Progenitor cell of endocrine pancreas (in vitro differentiated cells): Measurements from ENCODE around the gene UGCG. TPM values are rescaled to one million over a fixed set of nuclear protein-coding genes. Genes with fewer than 3 reads are reported as not detected.
A peak's percentile ranks its signal among the peaks of the same experiment; 100 is the strongest.

Experiments
- DNase-seq: peaks from one replicate; pipeline ENCODE4 v3.0.0; 2021; ENCODE audit warnings: low spot score; ENCODE audit not compliant: unreplicated experiment
- H3K27ac Mint-ChIP-seq: 2 replicates; pipeline ENCODE4 v1.8.0; 2021; ENCODE audit warnings: mild to moderate bottlenecking, moderate library complexity, mixed read lengths
- H3K27me3 Mint-ChIP-seq: 2 replicates; pipeline ENCODE4 v1.8.0; 2021; ENCODE audit warnings: mixed read lengths
- H3K36me3 Mint-ChIP-seq: 2 replicates; pipeline ENCODE4 v1.8.0; 2022; ENCODE audit warnings: mixed read lengths; ENCODE audit not compliant: insufficient read depth
- H3K4me1 Mint-ChIP-seq: 2 replicates; pipeline ENCODE4 v1.8.0; 2021; ENCODE audit warnings: low read depth, mixed read lengths
- H3K4me3 Mint-ChIP-seq: 2 replicates; pipeline ENCODE4 v1.8.0; 2021; ENCODE audit warnings: low read depth, mild to moderate bottlenecking, moderate library complexity, mixed read lengths
- H3K9me3 Mint-ChIP-seq: 2 replicates; pipeline ENCODE4 v1.8.0; 2021; ENCODE audit warnings: low read depth, mixed read lengths
- total RNA-seq: library from RNA; stranded (reverse); gene quantifications from 2 replicates; pipeline ENCODE4 v1.2.1, GENCODE V29; 2021
- TF ChIP-seq, protein P1 (sequence below): fragments of 200-600 bp; sonication (generic); IDR thresholded peaks from one replicate; pipeline ENCODE4 v1.5.0; 2021; ENCODE audit warnings: antibody characterized with exemption, mild to moderate bottlenecking; ENCODE audit not compliant: unreplicated experiment

UGCG gene
- total RNA-seq, 1 donor from 2014 or later = 26.8 TPM

DNA sequence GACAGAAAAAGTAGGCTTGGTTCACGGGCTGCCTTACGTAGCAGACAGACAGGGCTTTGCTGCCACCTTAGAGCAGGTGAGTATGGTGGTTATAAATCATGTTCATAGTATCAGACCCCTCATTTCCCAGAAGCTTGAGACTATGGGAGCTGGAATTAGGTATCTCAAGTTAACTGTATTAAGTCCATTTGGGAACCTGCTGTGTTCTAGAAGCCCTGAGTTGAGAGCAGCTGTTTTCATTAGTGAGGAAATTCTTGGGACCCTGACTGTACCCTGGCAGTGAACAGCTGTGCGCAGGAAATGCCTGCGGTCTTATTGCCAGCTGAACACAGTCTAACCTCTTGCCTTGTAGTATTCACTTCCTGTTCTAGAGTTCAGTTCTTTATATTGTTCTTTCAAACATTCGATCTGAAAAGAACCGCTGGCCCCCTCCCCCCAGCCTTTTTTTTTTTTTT lies 29.8 kb downstream of the UGCG start:
- no peak overlapping the region for H3K4me3 Mint-ChIP-seq
- H3K36me3 Mint-ChIP-seq = peaks cover 18% of the 10 kb centered on the region
- no peaks in the 10 kb centered on the region for H3K4me1 Mint-ChIP-seq
- TF ChIP-seq, protein P1, sequence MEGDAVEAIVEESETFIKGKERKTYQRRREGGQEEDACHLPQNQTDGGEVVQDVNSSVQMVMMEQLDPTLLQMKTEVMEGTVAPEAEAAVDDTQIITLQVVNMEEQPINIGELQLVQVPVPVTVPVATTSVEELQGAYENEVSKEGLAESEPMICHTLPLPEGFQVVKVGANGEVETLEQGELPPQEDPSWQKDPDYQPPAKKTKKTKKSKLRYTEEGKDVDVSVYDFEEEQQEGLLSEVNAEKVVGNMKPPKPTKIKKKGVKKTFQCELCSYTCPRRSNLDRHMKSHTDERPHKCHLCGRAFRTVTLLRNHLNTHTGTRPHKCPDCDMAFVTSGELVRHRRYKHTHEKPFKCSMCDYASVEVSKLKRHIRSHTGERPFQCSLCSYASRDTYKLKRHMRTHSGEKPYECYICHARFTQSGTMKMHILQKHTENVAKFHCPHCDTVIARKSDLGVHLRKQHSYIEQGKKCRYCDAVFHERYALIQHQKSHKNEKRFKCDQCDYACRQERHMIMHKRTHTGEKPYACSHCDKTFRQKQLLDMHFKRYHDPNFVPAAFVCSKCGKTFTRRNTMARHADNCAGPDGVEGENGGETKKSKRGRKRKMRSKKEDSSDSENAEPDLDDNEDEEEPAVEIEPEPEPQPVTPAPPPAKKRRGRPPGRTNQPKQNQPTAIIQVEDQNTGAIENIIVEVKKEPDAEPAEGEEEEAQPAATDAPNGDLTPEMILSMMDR = no peak
- no peaks in the 10 kb centered on the region for H3K9me3 Mint-ChIP-seq
- no peaks in the 10 kb centered on the region for H3K27me3 Mint-ChIP-seq
- no peak overlapping the region for H3K27ac Mint-ChIP-seq
- DNase-seq = no peak

DNA sequence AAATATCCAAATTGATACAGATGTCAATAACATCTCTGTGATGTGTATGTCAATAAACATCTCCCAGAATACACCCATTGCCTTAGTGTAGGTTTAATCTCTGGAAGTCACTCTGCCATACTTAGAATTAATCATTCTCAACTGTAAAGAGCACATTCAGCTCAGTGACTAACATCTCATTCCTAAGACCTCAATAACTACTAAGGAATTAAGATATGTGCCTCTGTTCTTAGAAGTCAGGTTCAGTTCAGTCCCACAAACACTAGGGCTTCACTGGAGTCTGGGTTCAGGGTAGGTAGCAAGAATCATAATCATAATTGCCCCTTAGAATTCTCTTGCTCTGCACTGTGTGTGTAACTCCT lies 31.7 kb downstream of the UGCG start:
- no peaks in the 10 kb centered on the region for H3K9me3 Mint-ChIP-seq
- no peak overlapping the region for H3K4me3 Mint-ChIP-seq
- H3K27me3 Mint-ChIP-seq = no peaks in the 10 kb centered on the region
- no peak for DNase-seq
- peaks cover 23% of the 10 kb centered on the region for H3K36me3 Mint-ChIP-seq
- no peaks in the 10 kb centered on the region for H3K4me1 Mint-ChIP-seq
- H3K27ac Mint-ChIP-seq = no peak overlapping the region
- TF ChIP-seq, protein P1 = no peak

DNA sequence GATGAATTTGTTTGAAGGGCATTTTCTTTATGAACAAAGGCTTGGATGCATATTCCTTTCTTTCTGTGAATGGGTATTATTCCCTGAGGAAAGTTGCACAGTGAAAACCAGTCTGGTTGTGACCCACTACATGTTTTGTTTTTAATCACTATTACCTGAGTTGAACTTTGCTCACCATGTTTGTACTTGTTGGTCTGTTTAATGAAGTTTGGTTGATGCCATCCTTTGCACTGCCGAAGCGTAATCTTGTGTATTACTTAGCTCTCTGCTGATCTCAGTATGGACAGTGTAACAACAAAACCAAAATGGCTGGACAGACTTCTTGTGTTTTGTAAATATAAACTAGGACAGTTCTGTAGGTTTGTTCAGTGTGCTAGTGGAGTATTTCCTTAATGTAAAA lies 38.1 kb downstream of the UGCG start:
- H3K9me3 Mint-ChIP-seq = no peaks in the 10 kb centered on the region

DNA sequence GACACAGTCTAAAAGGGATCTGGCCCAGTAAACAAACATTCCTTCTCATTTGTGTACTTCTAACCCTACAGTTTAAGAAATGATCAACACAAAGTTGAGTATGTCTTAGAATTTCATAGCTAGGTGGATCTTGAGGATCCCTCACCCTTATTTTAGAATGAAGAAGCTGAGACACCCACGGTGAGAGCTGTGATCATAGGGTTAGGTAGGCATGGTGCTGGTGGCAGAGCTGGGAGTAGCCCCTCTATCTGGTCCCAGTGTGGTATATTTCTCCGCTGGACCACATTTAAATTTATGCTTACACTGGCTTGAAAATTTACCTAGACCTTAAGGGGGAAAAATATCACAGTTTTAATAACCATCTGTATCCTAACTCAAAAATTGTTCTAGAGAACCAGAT lies 39.8 kb downstream of the UGCG start:
- Mint-ChIP-seq H3K4me1 (peaks cover 11% of the 10 kb centered on the region), H3K27me3 (no peaks in the 10 kb centered on the region), H3K27ac (peak overlapping the region; percentile 18), H3K4me3 (no peak overlapping the region), H3K9me3 (no peaks in the 10 kb centered on the region), H3K36me3 (peaks cover 32% of the 10 kb centered on the region)
- DNase-seq = no peak
- TF ChIP-seq, protein P1 = no peak

More for the DNA sequence above, 38.1 kb downstream of the UGCG start:
- Mint-ChIP-seq H3K27ac (no peak overlapping the region), H3K4me1 (peaks cover 4% of the 10 kb centered on the region), H3K27me3 (no peaks in the 10 kb centered on the region), H3K36me3 (peaks cover 36% of the 10 kb centered on the region), H3K4me3 (no peak overlapping the region)
- DNase-seq = no peak
- TF ChIP-seq, protein P1 = no peak

DNA sequence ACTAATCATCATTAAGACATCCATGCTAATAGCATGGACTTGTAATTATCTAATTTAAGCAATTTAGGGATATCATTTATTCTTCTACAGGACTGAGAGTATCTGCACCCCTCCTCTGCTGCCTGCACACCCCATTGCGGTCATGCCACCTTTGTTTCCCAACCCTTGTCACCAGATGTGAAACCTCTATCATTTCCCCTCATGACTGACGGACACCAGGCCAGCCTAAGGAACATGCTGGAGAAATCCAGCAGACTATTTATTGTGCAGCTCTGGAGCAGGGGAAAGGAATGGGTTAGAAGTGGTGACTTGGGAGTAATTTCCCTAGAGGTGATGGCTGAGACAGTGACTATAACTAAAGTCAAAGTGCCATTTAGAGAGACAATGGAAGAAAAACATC lies 40.7 kb downstream of the UGCG start:
- Mint-ChIP-seq H3K4me3 (no peak overlapping the region), H3K9me3 (no peaks in the 10 kb centered on the region), H3K4me1 (peaks cover 11% of the 10 kb centered on the region), H3K27me3 (no peaks in the 10 kb centered on the region), H3K27ac (no peak overlapping the region), H3K36me3 (peaks cover 29% of the 10 kb centered on the region)
- TF ChIP-seq, protein P1 = no peak
- no peak for DNase-seq
